22Rv1 (cell line): ENCODE results near the gene MSANTD1.

Source experiments
- ZFX ChIP-seq: fragments of 450-650 bp; IDR thresholded peaks from 2 replicates; pipeline ENCODE4 v1.6.1; 2017; ENCODE audit warnings: antibody characterized with exemption, borderline replicate concordance
- TF ChIP-seq, protein P1 (sequence below): fragments of 450-650 bp; IDR thresholded peaks from 2 replicates; pipeline ENCODE4 v1.5.1; 2017; ENCODE audit warnings: mild to moderate bottlenecking

DNA sequence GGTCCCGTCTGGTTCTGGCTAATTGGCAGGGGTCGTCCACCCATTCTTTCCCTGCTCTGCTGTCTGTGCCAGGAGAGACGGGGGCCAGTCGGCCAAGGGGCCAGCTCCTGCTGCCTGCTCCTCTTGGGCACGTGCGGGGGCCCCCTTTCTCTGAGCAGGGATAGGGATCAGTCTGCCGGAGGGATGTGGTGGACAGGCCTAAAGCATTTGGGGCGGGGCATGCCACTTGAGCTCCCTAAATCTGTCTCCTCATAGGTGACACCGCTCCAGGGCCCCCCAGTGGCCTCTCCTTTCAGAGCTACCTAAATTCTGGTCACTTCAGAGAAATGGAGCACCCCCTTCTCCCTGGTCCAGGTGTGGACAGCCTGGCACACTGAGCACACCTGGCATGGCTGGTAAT is 4.2 kb upstream of the MSANTD1 start:
- TF ChIP-seq, protein P1, sequence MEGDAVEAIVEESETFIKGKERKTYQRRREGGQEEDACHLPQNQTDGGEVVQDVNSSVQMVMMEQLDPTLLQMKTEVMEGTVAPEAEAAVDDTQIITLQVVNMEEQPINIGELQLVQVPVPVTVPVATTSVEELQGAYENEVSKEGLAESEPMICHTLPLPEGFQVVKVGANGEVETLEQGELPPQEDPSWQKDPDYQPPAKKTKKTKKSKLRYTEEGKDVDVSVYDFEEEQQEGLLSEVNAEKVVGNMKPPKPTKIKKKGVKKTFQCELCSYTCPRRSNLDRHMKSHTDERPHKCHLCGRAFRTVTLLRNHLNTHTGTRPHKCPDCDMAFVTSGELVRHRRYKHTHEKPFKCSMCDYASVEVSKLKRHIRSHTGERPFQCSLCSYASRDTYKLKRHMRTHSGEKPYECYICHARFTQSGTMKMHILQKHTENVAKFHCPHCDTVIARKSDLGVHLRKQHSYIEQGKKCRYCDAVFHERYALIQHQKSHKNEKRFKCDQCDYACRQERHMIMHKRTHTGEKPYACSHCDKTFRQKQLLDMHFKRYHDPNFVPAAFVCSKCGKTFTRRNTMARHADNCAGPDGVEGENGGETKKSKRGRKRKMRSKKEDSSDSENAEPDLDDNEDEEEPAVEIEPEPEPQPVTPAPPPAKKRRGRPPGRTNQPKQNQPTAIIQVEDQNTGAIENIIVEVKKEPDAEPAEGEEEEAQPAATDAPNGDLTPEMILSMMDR: no peak
- no peak for TF ChIP-seq ZFX
